K562 (cell line): ENCODE data around the gene SAT2. TPM values are rescaled to one million over a fixed set of nuclear protein-coding genes. Genes with fewer than 3 reads are reported as not detected.
A peak's percentile ranks its signal among the peaks of the same experiment; 100 is the strongest.

ENCODE experiments used
- ARID1B ChIP-seq: fragments of 450-650 bp; IDR thresholded peaks from 2 replicates; pipeline ENCODE4 v1.6.1; 2016; ENCODE audit warnings: antibody characterized with exemption, mild to moderate bottlenecking, inconsistent platforms
- CHD1 ChIP-seq: fragments of 200-600 bp; sonication (generic); IDR thresholded peaks from one replicate; pipeline ENCODE4 v1.6.1; 2012; ENCODE audit warnings: mild to moderate bottlenecking, moderate library complexity, low read length, inconsistent platforms
- CHD7 ChIP-seq: fragments of 200-600 bp; sonication (generic); IDR thresholded peaks from one replicate; pipeline ENCODE4 v1.6.1; 2012; ENCODE audit warnings: mild to moderate bottlenecking, low read depth, low read length, inconsistent platforms
- DNMT1 ChIP-seq: fragments of 450-650 bp; IDR thresholded peaks from 2 replicates; pipeline ENCODE4 v1.6.1; 2016; ENCODE audit warnings: antibody characterized with exemption, mild to moderate bottlenecking
- ESRRA ChIP-seq: fragments of 450-650 bp; IDR thresholded peaks from 2 replicates; pipeline ENCODE4 v1.6.1; 2014; ENCODE audit warnings: low read depth, mild to moderate bottlenecking, moderate library complexity, borderline replicate concordance
- GABPA ChIP-seq: fragments of 200-800 bp; sonication (Bioruptor generic); conservative IDR thresholded peaks from 2 replicates; pipeline ENCODE4 v1.6.1; 2016; ENCODE audit warnings: low read depth, missing genetic modification characterization, missing compliant biosample characterization
- HDAC2 ChIP-seq: fragments of 450-650 bp; IDR thresholded peaks from 2 replicates; pipeline ENCODE4 v1.6.1; 2016; ENCODE audit warnings: mild to moderate bottlenecking
- HNRNPH1 ChIP-seq: fragments of 200-400 bp; formaldehyde crosslinking; optimal IDR thresholded peaks from 2 replicates; pipeline ENCODE3; 2017; ENCODE audit warnings: low read depth, mild to moderate bottlenecking, low read length, moderate library complexity
- IRF9 ChIP-seq: fragments of 450-650 bp; IDR thresholded peaks from 2 replicates; pipeline ENCODE4 v1.6.1; 2016; ENCODE audit warnings: missing biosample characterization, missing genetic modification characterization
- NCOA4 ChIP-seq: fragments of 450-650 bp; IDR thresholded peaks from 2 replicates; pipeline ENCODE4 v1.6.1; 2018; ENCODE audit warnings: mild to moderate bottlenecking; ENCODE audit not compliant: partially characterized antibody
- PHB ChIP-seq: fragments of 250-450 bp; sonication (Bioruptor Pico); IDR thresholded peaks from 2 replicates; pipeline ENCODE4 v1.5.0; 2021
- SIN3A ChIP-seq, 2 experiments: fragments of 150-350 bp in 1 of 2; IDR thresholded peaks; 2 replicates each; pipeline ENCODE4 v1.6.1; 2011 to 2016; ENCODE audit warnings: borderline replicate concordance in 2 of 2, low read depth in 2 of 2, low read length in 2 of 2, mild to moderate bottlenecking in 2 of 2, moderate library complexity in 2 of 2; ENCODE audit not compliant: control insufficient read depth in 1 of 2
- SRF ChIP-seq, 2 experiments: fragments of 250-450, 450-650 bp in 1 of 2; sonication (Bioruptor Pico) in 1 of 2; sonication (generic) in 1 of 2; formaldehyde crosslinking; IDR thresholded peaks; 2 replicates each; pipeline versions ENCODE4 v1.5.0 to v1.5.1; 2020 to 2022; ENCODE audit warnings: mild to moderate bottlenecking in 1 of 2, missing genetic modification reagents in 1 of 2
- U2AF2 ChIP-seq: fragments of 200-400 bp; formaldehyde crosslinking; optimal IDR thresholded peaks from 2 replicates; pipeline ENCODE3; 2017; ENCODE audit warnings: low read depth, mild to moderate bottlenecking, low read length
- ZNF12 ChIP-seq: sonication (generic); formaldehyde crosslinking; IDR thresholded peaks from 2 replicates; pipeline ENCODE4 v1.4.0; 2020; ENCODE audit warnings: mild to moderate bottlenecking, missing genetic modification reagents
- ZNF143 ChIP-seq: sonication (generic); formaldehyde crosslinking; IDR thresholded peaks from 2 replicates; pipeline ENCODE4 v1.9.0; 2022; ENCODE audit warnings: mild to moderate bottlenecking, missing genetic modification reagents
- ZNF217 ChIP-seq: sonication (generic); formaldehyde crosslinking; IDR thresholded peaks from 2 replicates; pipeline ENCODE4 v1.8.0; 2022; ENCODE audit warnings: mild to moderate bottlenecking, missing genetic modification reagents
- polyA plus RNA-seq, 8 experiments: library from polyadenylated mRNA; depleted of rRNA in 4 of 8; stranded (reverse) in 5 of 8; unstranded in 3 of 8; fragments of >200 nt; fragmentation: Nextera tagmentation in 2 of 8; fragmentation: Illumina TruSeq in 1 of 8; extraction: Ambion mirVana in 2 of 8; extraction: Trizol in 1 of 8; gene quantifications; 2 replicates each; pipeline versions ENCODE4 v1.2.1 to v1.2.3, GENCODE V29; 2011 to 2014; ENCODE audit warnings: inconsistent platforms in 1 of 8, missing spikeins in 1 of 8
- total RNA-seq, 7 experiments: library from RNA; depleted of rRNA in 6 of 7; stranded (reverse); fragments of >200 nt in 6 of 7; fragmentation: Illumina TruSeq in 2 of 7; extraction: Trizol in 2 of 7; gene quantifications; 2 replicates each; pipeline versions ENCODE4 v1.2.1 to v1.2.3, GENCODE V29; 2011 to 2021; ENCODE audit warnings: low replicate concordance in 1 of 7

The SAT2 gene
- total and polyA plus RNA-seq, 9 of the 15 experiments (the other 6 are each of a cell fraction or from before 2014, with no cell fraction given): 2.0 to 8.0 (median 5.3) TPM

GRCh38 chr17:7626956-7627249 lies 718 bp downstream of the SAT2 start (continued):
- no peak for TF ChIP-seq PHB
- TF ChIP-seq ZNF143 (CRISPR knock-in tag): no peak
- peak; percentile 57; the same call in 1 of the 2 replicates for TF ChIP-seq HDAC2
- no peak for TF ChIP-seq U2AF2
- TF ChIP-seq IRF9 (tag): no peak
- TF ChIP-seq SRF (CRISPR knock-in tag; IDR thresholded peaks at IDR 0.05): no peak
- TF ChIP-seq ESRRA: no peak
- no peak for TF ChIP-seq HNRNPH1
- no peak for TF ChIP-seq GABPA (tag)
- no peak for TF ChIP-seq CHD1
- no peak for TF ChIP-seq ZNF12
- 0 out of 2 replicates have a peak, but pooled peaks have one; percentile 39 for TF ChIP-seq ARID1B
- no peak for TF ChIP-seq DNMT1
- no peak for TF ChIP-seq NCOA4
- no peak for TF ChIP-seq ZNF217
- no peak for TF ChIP-seq CHD7
- no peak for TF ChIP-seq SIN3A (IDR thresholded peaks at IDR 0.05; ENCODE audit: borderline replicate concordance in 2 of 2, control insufficient read depth in 1 of 2, low read depth in 2 of 2, low read length in 2 of 2)
